HepG2 (cell line): Measurements from ENCODE around the gene TBC1D2B. TPM values are rescaled to one million over a fixed set of nuclear protein-coding genes. Genes with fewer than 3 reads are reported as not detected.
A peak's percentile ranks its signal among the peaks of the same experiment; 100 is the strongest.

Experiments used
- CAMTA2 ChIP-seq: sonication (generic); formaldehyde crosslinking; IDR thresholded peaks from 2 replicates; pipeline ENCODE4 v1.4.0; 2020; ENCODE audit warnings: mild to moderate bottlenecking, missing genetic modification reagents, borderline replicate concordance
- CREM ChIP-seq, 2 experiments: sonication (generic) in 1 of 2; formaldehyde crosslinking in 1 of 2; IDR thresholded peaks; 2 replicates each; pipeline versions ENCODE4 v1.4.0 to v1.6.1; 2016 to 2020; ENCODE audit warnings: antibody characterized with exemption in 1 of 2, mild to moderate bottlenecking in 1 of 2, missing genetic modification reagents in 1 of 2
- E2F5 ChIP-seq: sonication (generic); formaldehyde crosslinking; conservative IDR thresholded peaks from 2 replicates; pipeline ENCODE4 v1.4.0; 2020; ENCODE audit warnings: missing genetic modification reagents
- GATAD1 ChIP-seq: IDR thresholded peaks from 2 replicates; pipeline ENCODE4 v1.6.1; 2016; ENCODE audit warnings: missing genetic modification reagents, missing compliant biosample characterization
- HCFC1 ChIP-seq: fragments of 150-350 bp; IDR thresholded peaks from 2 replicates; pipeline ENCODE4 v1.6.1; 2014; ENCODE audit warnings: low read depth, low read length
- HNF4G ChIP-seq, 2 experiments: sonication (generic) in 1 of 2; formaldehyde crosslinking in 1 of 2; IDR thresholded peaks; 2 replicates each; pipeline versions ENCODE4 v1.4.0 to v1.6.1; 2011 to 2020; ENCODE audit warnings: borderline replicate concordance in 2 of 2, low read depth in 2 of 2, mild to moderate bottlenecking in 2 of 2, low read length in 1 of 2, missing genetic modification reagents in 1 of 2, moderate library complexity in 1 of 2
- HOXA7 ChIP-seq: sonication (generic); formaldehyde crosslinking; IDR thresholded peaks from 2 replicates; pipeline ENCODE4 v1.8.1; 2022; ENCODE audit warnings: mild to moderate bottlenecking, missing genetic modification reagents, moderate library complexity
- MTA3 ChIP-seq: sonication (generic); formaldehyde crosslinking; IDR thresholded peaks from 2 replicates; pipeline ENCODE4 v1.4.0; 2020; ENCODE audit warnings: missing genetic modification reagents
- MTF1 ChIP-seq: sonication (generic); formaldehyde crosslinking; IDR thresholded peaks from 2 replicates; pipeline ENCODE4 v1.5.0; 2020; ENCODE audit warnings: missing genetic modification reagents
- NAIF1 ChIP-seq: sonication (generic); formaldehyde crosslinking; IDR thresholded peaks from 2 replicates; pipeline ENCODE4 v1.5.0; 2020; ENCODE audit warnings: mild to moderate bottlenecking, missing genetic modification reagents, borderline replicate concordance
- NR2F6 ChIP-seq, 2 experiments: IDR thresholded peaks; 2 replicates each; pipeline ENCODE4 v1.6.1; 2016; ENCODE audit warnings: antibody characterized with exemption in 1 of 2, mild to moderate bottlenecking in 1 of 2
- PHF21A ChIP-seq: sonication (generic); formaldehyde crosslinking; IDR thresholded peaks from 2 replicates; pipeline ENCODE4 v1.5.0; 2020; ENCODE audit warnings: mild to moderate bottlenecking, missing genetic modification reagents
- PITX1 ChIP-seq: sonication (generic); formaldehyde crosslinking; IDR thresholded peaks from 2 replicates; pipeline ENCODE4 v1.5.1; 2020; ENCODE audit warnings: mild to moderate bottlenecking, missing genetic modification reagents
- RAD21 ChIP-seq: fragments of 450-650 bp; formaldehyde crosslinking; IDR thresholded peaks from 2 replicates; pipeline ENCODE4 v1.5.0; 2020; ENCODE audit warnings: mild to moderate bottlenecking
- SKIL ChIP-seq: sonication (generic); formaldehyde crosslinking; IDR thresholded peaks from 2 replicates; pipeline ENCODE4 v1.8.0; 2022; ENCODE audit warnings: missing genetic modification reagents, mild to moderate bottlenecking, moderate library complexity, borderline replicate concordance
- THAP8 ChIP-seq: sonication (generic); formaldehyde crosslinking; IDR thresholded peaks from 2 replicates; pipeline ENCODE4 v1.5.1; 2020; ENCODE audit warnings: missing genetic modification reagents, mild to moderate bottlenecking, borderline replicate concordance
- ZBTB33 ChIP-seq: sonication (generic); formaldehyde crosslinking; IDR thresholded peaks from 2 replicates; pipeline ENCODE4 v1.4.0; 2020; ENCODE audit warnings: missing genetic modification reagents
- ZNF704 ChIP-seq: sonication (generic); formaldehyde crosslinking; IDR thresholded peaks from 2 replicates; pipeline ENCODE4 v1.8.1; 2023; ENCODE audit warnings: mild to moderate bottlenecking, inconsistent platforms, moderate library complexity, missing genetic modification reagents, borderline replicate concordance
- ZNF720 ChIP-seq: sonication (generic); formaldehyde crosslinking; IDR thresholded peaks from 2 replicates; pipeline ENCODE4 v1.4.0; 2020; ENCODE audit warnings: missing genetic modification reagents
- ZNF782 ChIP-seq: sonication (generic); formaldehyde crosslinking; IDR thresholded peaks from 2 replicates; pipeline ENCODE4 v1.4.0; 2020; ENCODE audit warnings: missing genetic modification reagents, mild to moderate bottlenecking, borderline replicate concordance
- ZNF850 ChIP-seq: sonication (generic); formaldehyde crosslinking; conservative IDR thresholded peaks from 2 replicates; pipeline ENCODE4 v1.9.0; 2021; ENCODE audit warnings: mild to moderate bottlenecking, missing genetic modification reagents
- polyA plus RNA-seq, 8 experiments: library from polyadenylated mRNA; depleted of rRNA in 3 of 8; stranded (reverse) in 7 of 8; unstranded in 1 of 8; fragments of >200 nt; fragmentation: Illumina TruSeq in 4 of 8; extraction: Trizol in 4 of 8; gene quantifications; 2 replicates each; pipeline versions ENCODE4 v1.2.1 to v1.2.3, GENCODE V29; 2011 to 2016; ENCODE audit warnings: low read depth in 4 of 8, missing spikeins in 1 of 8, mixed read lengths in 1 of 8; ENCODE audit not compliant: insufficient read depth in 1 of 8
- total RNA-seq, 5 experiments: library from RNA; depleted of rRNA; stranded (reverse); fragments of >200 nt; fragmentation: Illumina TruSeq; extraction: Trizol; gene quantifications; 2 replicates each; pipeline ENCODE4 v1.2.3, GENCODE V29; 2016; ENCODE audit warnings: low read depth in 1 of 5

Gene TBC1D2B
- total and polyA plus RNA-seq, 2 of the 13 experiments (the other 11 are each of a cell fraction or from before 2014, with no cell fraction given): 10.1 to 14.4 TPM

GRCh38 chr15:78077053-78077870 lies at the start of gene TBC1D2B (continued):
- TF ChIP-seq MTF1 (CRISPR knock-in tag) (peak; percentile 96), MTA3 (CRISPR knock-in tag) (no peak), NR2F6 (IDR thresholded peaks at IDR 0.05) (no peak), NR2F6 (CRISPR knock-in tag; IDR thresholded peaks at IDR 0.05) (no peak), GATAD1 (CRISPR knock-in tag) (no peak), PHF21A (CRISPR knock-in tag) (no peak), HNF4G (IDR thresholded peaks at IDR 0.05; ENCODE audit: borderline replicate concordance, low read depth, low read length) (no peak), HNF4G (CRISPR knock-in tag; IDR thresholded peaks at IDR 0.05; ENCODE audit: borderline replicate concordance, low read depth) (no peak), HOXA7 (CRISPR knock-in tag) (no peak), HCFC1 (peak; percentile 71), ZBTB33 (0 out of 2 replicates have a peak, but pooled peaks have one; percentile 13), ZNF720 (no peak), NAIF1 (CRISPR knock-in tag) (no peak), ZNF704 (CRISPR knock-in tag) (no peak), SKIL (CRISPR knock-in tag) (no peak), CREM (IDR thresholded peaks at IDR 0.05) (no peak), CREM (CRISPR knock-in tag; IDR thresholded peaks at IDR 0.05) (no peak), E2F5 (no peak), RAD21 (CRISPR knock-in tag) (peak; percentile 13; the same call in 1 of the 2 replicates), ZNF850 (CRISPR knock-in tag) (no peak), ZNF782 (CRISPR knock-in tag) (peak; percentile 47; the same call in 1 of the 2 replicates), CAMTA2 (CRISPR knock-in tag) (no peak), THAP8 (no peak), PITX1 (CRISPR knock-in tag) (0 out of 2 replicates have a peak, but pooled peaks have one; percentile 25)
